Body of pancreas (tissue), 4 donors: ENCODE results near the gene PTPRM. TPM values are rescaled to one million over a fixed set of nuclear protein-coding genes. Genes with fewer than 3 reads are reported as not detected.
A peak's percentile ranks its signal among the peaks of the same experiment; 100 is the strongest.

Source experiments
- ATAC-seq: fragments of 150-250 bp; one replicate; pipeline ENCODE4 v1.9.1; 2016
- DNase-seq, 4 donors: peaks; one replicate each; pipeline ENCODE4 v3.0.0-alpha.2; 2019
- H3K27ac ChIP-seq, 4 donors: fragments of 200-600 bp; sonication (generic); 1 replicate in 3 of 4; 2 replicates in 1 of 4; pipeline versions ENCODE4 v1.5.1 to v1.6.1; 2016 to 2019; ENCODE audit warnings: mild to moderate bottlenecking in 1 of 4, mixed read lengths in 1 of 4, moderate library complexity in 1 of 4
- H3K27me3 ChIP-seq, 2 donors: fragments of 200-600 bp; sonication (generic); one replicate each; pipeline ENCODE4 v1.6.0; 2016; ENCODE audit warnings: mild to moderate bottlenecking in 1 of 2
- H3K36me3 ChIP-seq, 2 donors: fragments of 200-600 bp; sonication (generic); replicated peaks in 1 of 2; 2 replicates each; pipeline ENCODE4 v1.5.1; 2016; ENCODE audit warnings: low read depth in 2 of 2; ENCODE audit not compliant: insufficient read depth in 1 of 2
- H3K4me1 ChIP-seq: fragments of 200-600 bp; sonication (generic); one replicate; pipeline ENCODE4 v1.6.0; 2016
- H3K4me3 ChIP-seq, 2 donors: fragments of 200-600 bp; sonication (generic); 1 replicate in 1 of 2; 2 replicates in 1 of 2; pipeline ENCODE4 v1.5.1; 2016 to 2019
- H3K9me3 ChIP-seq, 3 donors: fragments of 200-600 bp; sonication (generic); 1 replicate in 2 of 3; 2 replicates in 1 of 3; pipeline ENCODE4 v1.5.1; 2016
- CTCF ChIP-seq, 7 experiments: fragments of 450-650 bp in 4 of 7; fragments of 200-600 bp in 3 of 7; sonication (generic) in 3 of 7; IDR thresholded peaks; one replicate each; pipeline ENCODE4 v1.5.1; 2016 to 2019; ENCODE audit warnings: antibody characterized with exemption in 7 of 7
- POLR2A ChIP-seq, 3 donors: fragments of 450-650 bp; IDR thresholded peaks; one replicate each; pipeline ENCODE4 v1.6.1; 2016; ENCODE audit warnings: antibody characterized with exemption in 3 of 3, mild to moderate bottlenecking in 2 of 3
- WGBS, 2 donors: methylation state at CpG; one replicate each; pipeline ENCODE4 v1.1.5; 2017; 5-methylcytosine and 5-hydroxymethylcytosine counted together
- intact Hi-C: fragments of 100-400 bp; cut with DNase I; formaldehyde crosslinking; loops from one replicate; pipeline ENCODE4 v1.15.1; 2023
- total RNA-seq, 2 donors: library from RNA; depleted of rRNA; stranded (reverse); fragments of >200 nt; gene quantifications; one replicate each; pipeline ENCODE4 v1.1.0, GENCODE V29; 2016

PTPRM gene
- total RNA-seq, 2 donors from 2014 or later = 38.2 to 48.0 TPM

GRCh38 chr18:8337211-8337610, 770.1 kb downstream of the PTPRM start:
- whole genome bisulfite sequencing, 2 donors = 84 to 87% methylated on average over 3 of the region's 3 CpGs
- Histone ChIP-seq H3K27ac (no peak overlapping the region), H3K36me3 (no peaks in the 10 kb centered on the region), H3K9me3 (no peaks in the 10 kb centered on the region), H3K4me1 (peaks cover 28% of the 10 kb centered on the region), H3K27me3 (no peaks in the 10 kb centered on the region), H3K4me3 (no peak overlapping the region)
- intact Hi-C loops = no loop called here
- DNase-seq = no peak
- ATAC-seq = no peak
- TF ChIP-seq POLR2A (IDR thresholded peaks at IDR 0.05) (no peak), CTCF (IDR thresholded peaks at IDR 0.05) (no peak)

GRCh38 chr18:8339210-8339609, 772.1 kb downstream of the PTPRM start:
- no peak for DNase-seq
- intact Hi-C loops = no loop called here
- TF ChIP-seq CTCF (IDR thresholded peaks at IDR 0.05) (no peak), POLR2A (IDR thresholded peaks at IDR 0.05) (no peak)
- H3K4me1 ChIP-seq = peaks cover 38% of the 10 kb centered on the region
- no peaks in the 10 kb centered on the region for H3K9me3 ChIP-seq
- no peak overlapping the region for H3K4me3 ChIP-seq
- H3K27me3 ChIP-seq = no peaks in the 10 kb centered on the region
- ATAC-seq = no peak
- H3K36me3 ChIP-seq = no peaks in the 10 kb centered on the region
- 73 to 88% methylated on average over 4 of the region's 4 CpGs for WGBS, 2 donors
- H3K27ac ChIP-seq = no peak overlapping the region

- ATAC-seq (no peak), DNase-seq (peak in 1 of 4 donors; percentile 17)
- no peaks in the 10 kb centered on the region for H3K9me3 ChIP-seq
- intact Hi-C loops = no loop called here
- peak overlapping the region in 1 of 4 donors; percentile 6 for H3K27ac ChIP-seq
- peaks cover 38% of the 10 kb centered on the region for H3K4me1 ChIP-seq
- H3K27me3 ChIP-seq = no peaks in the 10 kb centered on the region
- 86 to 92% methylated on average over 10 of the region's 10 CpGs for WGBS, 2 donors
- H3K4me3 ChIP-seq = no peak overlapping the region
- no peaks in the 10 kb centered on the region for H3K36me3 ChIP-seq
- TF ChIP-seq POLR2A (IDR thresholded peaks at IDR 0.05) = no peak
- TF ChIP-seq CTCF (IDR thresholded peaks at IDR 0.05) = no peak
Observed at GRCh38 chr18:8339952-8340351, 772.8 kb downstream of the PTPRM start.

- ATAC-seq (peak; percentile 98), DNase-seq (peak; percentile 54 to 66 (median 61))
- peaks cover 38% of the 10 kb centered on the region for H3K4me1 ChIP-seq
- 21 to 26% methylated on average over 6 of the region's 6 CpGs for WGBS, 2 donors
- H3K4me3 ChIP-seq = no peak overlapping the region
- no peaks in the 10 kb centered on the region for H3K9me3 ChIP-seq
- H3K27ac ChIP-seq = peak overlapping the region; percentile 74 to 84 (median 80)
- no peaks in the 10 kb centered on the region for H3K36me3 ChIP-seq
- no peak for TF ChIP-seq CTCF (IDR thresholded peaks at IDR 0.05)
- TF ChIP-seq POLR2A (IDR thresholded peaks at IDR 0.05) = peak in 1 of 3 donors; percentile 30
- intact Hi-C loops = no loop called here
- no peaks in the 10 kb centered on the region for H3K27me3 ChIP-seq
Observed at GRCh38 chr18:8341481-8342230, 774.5 kb downstream of the PTPRM start.
